ENCODE data around the gene ITM2C.

ITM2C gene

DNA sequence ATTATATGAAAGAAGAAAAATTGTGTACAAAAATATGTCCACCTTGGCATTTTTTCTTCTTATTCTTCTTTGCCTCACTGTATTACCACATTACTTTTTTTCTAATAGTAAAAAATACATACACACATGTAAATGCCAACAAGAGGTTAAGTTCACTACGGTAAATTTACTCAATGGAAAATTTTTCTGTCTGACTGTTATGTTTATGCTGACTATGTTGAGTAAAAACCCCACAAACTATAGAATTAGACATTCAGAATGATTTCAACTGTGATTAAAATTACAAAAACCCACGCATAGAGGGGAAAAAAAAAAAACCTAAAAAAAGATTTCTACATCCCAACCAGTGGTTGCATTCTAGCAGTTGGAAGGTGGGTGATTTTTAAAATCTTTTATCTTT is 54.9 kb downstream of the ITM2C start:
- TF ChIP-seq, protein P1, sequence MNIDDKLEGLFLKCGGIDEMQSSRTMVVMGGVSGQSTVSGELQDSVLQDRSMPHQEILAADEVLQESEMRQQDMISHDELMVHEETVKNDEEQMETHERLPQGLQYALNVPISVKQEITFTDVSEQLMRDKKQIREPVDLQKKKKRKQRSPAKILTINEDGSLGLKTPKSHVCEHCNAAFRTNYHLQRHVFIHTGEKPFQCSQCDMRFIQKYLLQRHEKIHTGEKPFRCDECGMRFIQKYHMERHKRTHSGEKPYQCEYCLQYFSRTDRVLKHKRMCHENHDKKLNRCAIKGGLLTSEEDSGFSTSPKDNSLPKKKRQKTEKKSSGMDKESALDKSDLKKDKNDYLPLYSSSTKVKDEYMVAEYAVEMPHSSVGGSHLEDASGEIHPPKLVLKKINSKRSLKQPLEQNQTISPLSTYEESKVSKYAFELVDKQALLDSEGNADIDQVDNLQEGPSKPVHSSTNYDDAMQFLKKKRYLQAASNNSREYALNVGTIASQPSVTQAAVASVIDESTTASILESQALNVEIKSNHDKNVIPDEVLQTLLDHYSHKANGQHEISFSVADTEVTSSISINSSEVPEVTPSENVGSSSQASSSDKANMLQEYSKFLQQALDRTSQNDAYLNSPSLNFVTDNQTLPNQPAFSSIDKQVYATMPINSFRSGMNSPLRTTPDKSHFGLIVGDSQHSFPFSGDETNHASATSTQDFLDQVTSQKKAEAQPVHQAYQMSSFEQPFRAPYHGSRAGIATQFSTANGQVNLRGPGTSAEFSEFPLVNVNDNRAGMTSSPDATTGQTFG (tag by site-specific recombination; IDR thresholded peaks at IDR 0.05; ENCODE audit: borderline replicate concordance): no peak
- TF ChIP-seq ZBTB21 (tag by site-specific recombination; IDR thresholded peaks at IDR 0.05) (no peak), IKZF3 (tag by site-specific recombination; IDR thresholded peaks at IDR 0.05) (no peak), ZNF544 (tag by site-specific recombination; IDR thresholded peaks at IDR 0.05) (no peak), ZNF610 (tag by site-specific recombination; IDR thresholded peaks at IDR 0.05; ENCODE audit: borderline replicate concordance) (no peak), ZNF837 (tag by site-specific recombination; IDR thresholded peaks at IDR 0.05) (no peak), ZNF335 (tag by site-specific recombination; conservative IDR thresholded peaks at IDR 0.05) (no peak), HOXC10 (CRISPR knock-in tag; IDR thresholded peaks at IDR 0.05) (no peak), ZNF529 (tag by site-specific recombination; IDR thresholded peaks at IDR 0.05; ENCODE audit: insufficient replicate concordance) (no peak)
- no peak overlapping the region for H3K27ac ChIP-seq (ENCODE audit: extremely low read depth, low read depth, low read length)
- no peak overlapping the region for H3K4me3 ChIP-seq (ENCODE audit: low read depth, low read length)
- no peaks in the 10 kb centered on the region for H3K36me3 ChIP-seq (ENCODE audit: control insufficient read depth in 2 of 2, insufficient read depth in 1 of 2, low read length in 2 of 2)
- H3K9me3 ChIP-seq (ENCODE audit: control insufficient read depth, insufficient read depth, low read depth, low read length): no peaks in the 10 kb centered on the region
- ChIA-PET POLR2A (no interaction called here), CTCF (interaction anchor here (0.6 to 1.7 kb wide), 2 partner anchors 71 to 227 kb away, joined by 3 to 4 read pairs; no protein-coding TSS in a partner anchor)
- no peaks in the 10 kb centered on the region for H3K4me1 ChIP-seq (ENCODE audit: control insufficient read depth, insufficient read depth, low read length)

DNA sequence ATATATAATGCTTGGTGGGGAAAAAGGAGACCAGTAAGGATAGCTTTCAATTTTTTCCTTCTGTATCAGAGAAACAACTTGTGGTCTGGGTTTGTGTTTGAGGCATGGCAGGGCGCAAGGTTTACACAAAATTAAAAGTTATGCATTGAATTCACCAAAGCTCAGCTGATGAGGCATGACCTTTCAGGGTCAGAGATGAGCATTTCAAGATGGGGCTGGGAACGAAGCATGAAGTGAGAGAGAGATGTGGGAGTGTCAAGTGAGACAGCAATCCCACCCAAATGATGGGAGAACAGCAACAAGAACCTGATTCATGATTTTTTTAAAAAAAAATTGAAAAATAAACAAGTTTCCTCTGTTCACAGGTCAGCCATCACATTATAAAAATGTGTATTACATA is 55.4 kb downstream of the ITM2C start:
- no peak overlapping the region for H3K27ac ChIP-seq (ENCODE audit: extremely low read depth, low read depth, low read length)
- no peak for TF ChIP-seq ZNF777 (tag by site-specific recombination; IDR thresholded peaks at IDR 0.05; ENCODE audit: borderline replicate concordance)
- no peak for TF ChIP-seq ZNF560 (tag by site-specific recombination; IDR thresholded peaks at IDR 0.05; ENCODE audit: borderline replicate concordance)
- TF ChIP-seq ZNF16 (tag by site-specific recombination; IDR thresholded peaks at IDR 0.05; ENCODE audit: low read depth): no peak
- no peak for TF ChIP-seq ZNF174 (tag by site-specific recombination; IDR thresholded peaks at IDR 0.05)
- TF ChIP-seq GLIS1 (tag by site-specific recombination; IDR thresholded peaks at IDR 0.05): no peak
- TF ChIP-seq GLI4 (tag by site-specific recombination; IDR thresholded peaks at IDR 0.05): no peak
- no peak for TF ChIP-seq ZNF341 (tag by site-specific recombination; IDR thresholded peaks at IDR 0.05; ENCODE audit: low read depth)
- TF ChIP-seq ZNF23 (tag by site-specific recombination; IDR thresholded peaks at IDR 0.05; ENCODE audit: borderline replicate concordance): no peak
- TF ChIP-seq, protein P2, sequence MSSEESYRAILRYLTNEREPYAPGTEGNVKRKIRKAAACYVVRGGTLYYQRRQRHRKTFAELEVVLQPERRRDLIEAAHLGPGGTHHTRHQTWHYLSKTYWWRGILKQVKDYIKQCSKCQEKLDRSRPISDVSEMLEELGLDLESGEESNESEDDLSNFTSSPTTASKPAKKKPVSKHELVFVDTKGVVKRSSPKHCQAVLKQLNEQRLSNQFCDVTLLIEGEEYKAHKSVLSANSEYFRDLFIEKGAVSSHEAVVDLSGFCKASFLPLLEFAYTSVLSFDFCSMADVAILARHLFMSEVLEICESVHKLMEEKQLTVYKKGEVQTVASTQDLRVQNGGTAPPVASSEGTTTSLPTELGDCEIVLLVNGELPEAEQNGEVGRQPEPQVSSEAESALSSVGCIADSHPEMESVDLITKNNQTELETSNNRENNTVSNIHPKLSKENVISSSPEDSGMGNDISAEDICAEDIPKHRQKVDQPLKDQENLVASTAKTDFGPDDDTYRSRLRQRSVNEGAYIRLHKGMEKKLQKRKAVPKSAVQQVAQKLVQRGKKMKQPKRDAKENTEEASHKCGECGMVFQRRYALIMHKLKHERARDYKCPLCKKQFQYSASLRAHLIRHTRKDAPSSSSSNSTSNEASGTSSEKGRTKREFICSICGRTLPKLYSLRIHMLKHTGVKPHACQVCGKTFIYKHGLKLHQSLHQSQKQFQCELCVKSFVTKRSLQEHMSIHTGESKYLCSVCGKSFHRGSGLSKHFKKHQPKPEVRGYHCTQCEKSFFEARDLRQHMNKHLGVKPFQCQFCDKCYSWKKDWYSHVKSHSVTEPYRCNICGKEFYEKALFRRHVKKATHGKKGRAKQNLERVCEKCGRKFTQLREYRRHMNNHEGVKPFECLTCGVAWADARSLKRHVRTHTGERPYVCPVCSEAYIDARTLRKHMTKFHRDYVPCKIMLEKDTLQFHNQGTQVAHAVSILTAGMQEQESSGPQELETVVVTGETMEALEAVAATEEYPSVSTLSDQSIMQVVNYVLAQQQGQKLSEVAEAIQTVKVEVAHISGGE (tag by site-specific recombination; conservative IDR thresholded peaks at IDR 0.05; ENCODE audit: low read depth): no peak
- no peak for TF ChIP-seq ZNF629 (tag by site-specific recombination; IDR thresholded peaks at IDR 0.05)
- TF ChIP-seq, protein P3, sequence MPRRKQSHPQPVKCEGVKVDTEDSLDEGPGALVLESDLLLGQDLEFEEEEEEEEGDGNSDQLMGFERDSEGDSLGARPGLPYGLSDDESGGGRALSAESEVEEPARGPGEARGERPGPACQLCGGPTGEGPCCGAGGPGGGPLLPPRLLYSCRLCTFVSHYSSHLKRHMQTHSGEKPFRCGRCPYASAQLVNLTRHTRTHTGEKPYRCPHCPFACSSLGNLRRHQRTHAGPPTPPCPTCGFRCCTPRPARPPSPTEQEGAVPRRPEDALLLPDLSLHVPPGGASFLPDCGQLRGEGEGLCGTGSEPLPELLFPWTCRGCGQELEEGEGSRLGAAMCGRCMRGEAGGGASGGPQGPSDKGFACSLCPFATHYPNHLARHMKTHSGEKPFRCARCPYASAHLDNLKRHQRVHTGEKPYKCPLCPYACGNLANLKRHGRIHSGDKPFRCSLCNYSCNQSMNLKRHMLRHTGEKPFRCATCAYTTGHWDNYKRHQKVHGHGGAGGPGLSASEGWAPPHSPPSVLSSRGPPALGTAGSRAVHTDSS (tag by site-specific recombination; IDR thresholded peaks at IDR 0.05): no peak
- no peak for TF ChIP-seq ZNF140 (tag by site-specific recombination; IDR thresholded peaks at IDR 0.05)
- TF ChIP-seq ZBTB1 (tag by site-specific recombination; IDR thresholded peaks at IDR 0.05): no peak
- no peak for TF ChIP-seq ZNF311 (tag by site-specific recombination; IDR thresholded peaks at IDR 0.05; ENCODE audit: borderline replicate concordance)
- TF ChIP-seq ZNF776 (tag by site-specific recombination; IDR thresholded peaks at IDR 0.05; ENCODE audit: borderline replicate concordance): no peak
- TF ChIP-seq, protein P4, sequence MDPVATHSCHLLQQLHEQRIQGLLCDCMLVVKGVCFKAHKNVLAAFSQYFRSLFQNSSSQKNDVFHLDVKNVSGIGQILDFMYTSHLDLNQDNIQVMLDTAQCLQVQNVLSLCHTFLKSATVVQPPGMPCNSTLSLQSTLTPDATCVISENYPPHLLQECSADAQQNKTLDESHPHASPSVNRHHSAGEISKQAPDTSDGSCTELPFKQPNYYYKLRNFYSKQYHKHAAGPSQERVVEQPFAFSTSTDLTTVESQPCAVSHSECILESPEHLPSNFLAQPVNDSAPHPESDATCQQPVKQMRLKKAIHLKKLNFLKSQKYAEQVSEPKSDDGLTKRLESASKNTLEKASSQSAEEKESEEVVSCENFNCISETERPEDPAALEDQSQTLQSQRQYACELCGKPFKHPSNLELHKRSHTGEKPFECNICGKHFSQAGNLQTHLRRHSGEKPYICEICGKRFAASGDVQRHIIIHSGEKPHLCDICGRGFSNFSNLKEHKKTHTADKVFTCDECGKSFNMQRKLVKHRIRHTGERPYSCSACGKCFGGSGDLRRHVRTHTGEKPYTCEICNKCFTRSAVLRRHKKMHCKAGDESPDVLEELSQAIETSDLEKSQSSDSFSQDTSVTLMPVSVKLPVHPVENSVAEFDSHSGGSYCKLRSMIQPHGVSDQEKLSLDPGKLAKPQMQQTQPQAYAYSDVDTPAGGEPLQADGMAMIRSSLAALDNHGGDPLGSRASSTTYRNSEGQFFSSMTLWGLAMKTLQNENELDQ (tag by site-specific recombination; IDR thresholded peaks at IDR 0.05; ENCODE audit: low read depth): no peak
- CTCF ChIA-PET: interaction anchor here (0.6 to 1.7 kb wide), 4 partner anchors 67 to 227 kb away, joined by 3 to 4 read pairs (median 4); no protein-coding TSS in a partner anchor
- POLR2A ChIA-PET: no interaction called here
- H3K9me3 ChIP-seq (ENCODE audit: control insufficient read depth, insufficient read depth, low read depth, low read length): no peaks in the 10 kb centered on the region
- no peak overlapping the region for H3K4me3 ChIP-seq (ENCODE audit: low read depth, low read length)
- H3K36me3 ChIP-seq (ENCODE audit: control insufficient read depth in 2 of 2, insufficient read depth in 1 of 2, low read length in 2 of 2): no peaks in the 10 kb centered on the region
- H3K4me1 ChIP-seq (ENCODE audit: control insufficient read depth, insufficient read depth, low read length): no peaks in the 10 kb centered on the region

All from HEK293 (cell line).